ENCODE data around the gene AUTS2. TPM values are rescaled to one million over a fixed set of nuclear protein-coding genes. Genes with fewer than 3 reads are reported as not detected.

Gene AUTS2
- total and polyA plus RNA-seq, 2 of the 8 experiments (the other 6 are each of a cell fraction or from before 2014, with no cell fraction given) = 25.9 to 101 TPM

DNA sequence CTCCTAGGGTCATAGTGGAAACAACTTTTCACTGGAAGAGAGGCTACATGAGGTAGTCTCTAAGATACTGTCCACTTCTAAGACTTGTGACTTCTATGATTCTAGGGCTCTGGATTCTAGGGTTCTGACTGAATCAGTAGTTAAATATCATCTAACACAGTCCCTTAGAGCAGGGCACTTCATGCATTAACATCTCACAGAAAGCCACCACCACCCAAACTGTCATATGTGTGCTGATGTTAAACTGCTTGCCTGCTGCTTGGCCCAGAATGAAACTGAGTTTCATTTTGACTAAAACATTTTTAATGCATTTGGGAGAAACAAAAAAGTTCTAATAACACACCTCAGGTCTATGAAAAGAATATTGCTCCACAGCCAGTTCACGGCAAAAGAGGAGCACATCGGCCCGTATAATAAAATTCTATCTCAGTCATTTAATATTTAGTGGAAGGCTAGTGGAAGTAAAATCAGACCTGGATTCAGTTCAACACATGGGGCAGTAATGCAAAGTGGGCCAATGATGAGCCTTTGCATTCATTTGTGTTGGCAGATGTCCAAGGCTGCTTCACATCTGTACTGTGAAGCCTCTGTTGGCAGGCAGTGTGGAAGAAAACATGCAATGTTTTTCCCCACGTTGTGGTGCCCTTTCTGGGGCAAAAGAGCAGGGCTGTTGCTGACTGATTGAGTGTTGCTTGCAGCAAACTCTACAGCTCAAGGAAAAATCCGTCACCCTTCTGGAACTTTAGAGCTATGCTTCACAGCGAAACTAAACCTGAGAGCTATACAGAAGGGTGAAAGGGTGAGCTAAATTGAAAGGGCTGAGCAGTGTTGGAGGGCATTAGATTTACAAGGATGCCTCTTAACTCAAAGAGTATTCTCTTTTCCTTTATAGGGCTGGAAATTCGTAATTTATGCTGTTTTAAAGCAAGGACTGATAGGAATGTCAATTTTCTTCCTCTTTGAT is 33.5 kb upstream of the AUTS2 start (continued):
- TF ChIP-seq, protein P1, sequence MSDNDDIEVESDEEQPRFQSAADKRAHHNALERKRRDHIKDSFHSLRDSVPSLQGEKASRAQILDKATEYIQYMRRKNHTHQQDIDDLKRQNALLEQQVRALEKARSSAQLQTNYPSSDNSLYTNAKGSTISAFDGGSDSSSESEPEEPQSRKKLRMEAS (IDR thresholded peaks at IDR 0.05) = no peak
- TF ChIP-seq BCL11A (IDR thresholded peaks at IDR 0.05; ENCODE audit: low read depth in 2 of 2, low read length in 2 of 2) = no peak
